ENCODE results near the gene KRT84.

KRT84 gene

DNA sequence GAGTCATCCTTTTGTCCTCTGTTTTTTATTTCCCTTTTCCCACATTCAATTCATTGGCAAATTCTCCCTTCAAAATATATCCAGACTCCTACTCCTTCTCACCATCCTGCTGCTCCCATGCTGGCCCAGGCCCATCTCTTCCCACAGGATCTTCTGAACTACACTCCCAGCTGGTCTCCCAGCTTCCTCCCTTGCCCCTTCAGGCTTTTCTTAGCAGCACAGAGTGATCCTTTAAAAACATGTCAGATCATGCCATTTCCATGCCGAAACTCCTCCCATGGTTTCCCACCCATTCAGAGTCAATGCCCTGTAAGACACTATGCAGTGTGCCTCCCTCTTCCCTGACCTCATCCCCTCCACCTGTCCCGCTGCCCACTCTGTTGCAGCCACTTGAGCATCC is 2.4 kb upstream of the KRT84 start:
- no peak for DNase-seq (ENCODE audit: low read depth in 2 of 2)

DNA sequence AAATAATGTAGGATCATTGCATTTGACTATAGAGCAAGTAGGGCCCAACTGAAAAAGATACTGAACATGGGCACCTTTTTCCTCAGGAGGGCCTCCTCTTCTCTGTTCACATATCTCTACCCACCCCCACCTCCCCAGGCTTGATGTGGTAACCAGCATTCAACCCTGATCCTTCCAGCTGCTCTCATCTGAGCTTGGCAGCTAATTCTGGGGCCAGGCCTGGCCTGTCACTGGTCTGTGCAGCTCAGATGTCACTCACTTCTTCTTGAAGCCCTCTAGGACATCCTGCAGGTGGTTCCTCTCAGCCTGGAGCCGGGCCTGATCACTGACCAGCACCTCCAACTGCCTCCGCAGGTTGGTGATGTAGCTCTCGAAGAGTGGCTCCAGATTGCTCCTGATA is 2.1 kb downstream of the KRT84 start:
- DNase-seq (ENCODE audit: low read depth in 2 of 2), result no peak

DNA sequence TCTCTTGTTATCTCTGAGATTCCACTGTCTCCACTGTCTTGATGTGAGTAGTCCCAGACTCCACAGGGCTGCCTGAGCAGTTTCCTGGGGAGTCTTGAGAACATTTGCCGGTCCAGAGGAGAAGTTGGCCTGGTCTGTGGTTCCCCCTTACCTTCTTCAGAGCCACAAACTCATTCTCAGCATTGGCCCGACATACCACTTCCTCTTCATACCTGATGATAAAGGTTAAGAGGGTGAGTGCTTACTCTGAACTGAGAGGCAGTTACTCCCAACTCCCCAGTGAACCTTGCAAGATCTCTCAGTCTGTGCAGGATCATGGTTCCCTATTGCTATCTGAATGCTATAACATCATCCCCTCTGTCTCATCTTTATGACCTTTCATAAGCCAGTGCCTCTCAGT is 2.6 kb downstream of the KRT84 start:
- no peak for DNase-seq (ENCODE audit: low read depth in 2 of 2)

DNA sequence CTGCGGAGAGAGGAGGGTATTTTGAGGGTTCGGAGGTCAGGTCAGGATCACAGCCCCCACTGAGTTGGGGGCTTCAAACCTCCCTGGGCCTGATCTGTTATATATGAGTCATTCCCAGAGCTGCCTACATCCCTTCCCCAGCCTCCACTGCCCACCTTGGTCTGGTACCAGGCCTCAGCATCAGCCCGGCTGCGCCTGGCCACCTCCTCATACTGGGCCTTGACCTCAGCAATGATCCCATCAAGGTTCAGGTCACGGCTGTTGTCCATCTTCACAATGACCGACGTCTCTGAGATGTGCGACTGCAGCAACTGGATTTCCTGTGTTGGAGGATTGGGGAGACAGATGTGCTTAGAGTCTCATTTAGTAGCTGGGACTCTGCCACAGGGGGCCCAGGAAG is 4.2 kb downstream of the KRT84 start:
- DNase-seq (ENCODE audit: low read depth in 2 of 2), result no peak

DNA sequence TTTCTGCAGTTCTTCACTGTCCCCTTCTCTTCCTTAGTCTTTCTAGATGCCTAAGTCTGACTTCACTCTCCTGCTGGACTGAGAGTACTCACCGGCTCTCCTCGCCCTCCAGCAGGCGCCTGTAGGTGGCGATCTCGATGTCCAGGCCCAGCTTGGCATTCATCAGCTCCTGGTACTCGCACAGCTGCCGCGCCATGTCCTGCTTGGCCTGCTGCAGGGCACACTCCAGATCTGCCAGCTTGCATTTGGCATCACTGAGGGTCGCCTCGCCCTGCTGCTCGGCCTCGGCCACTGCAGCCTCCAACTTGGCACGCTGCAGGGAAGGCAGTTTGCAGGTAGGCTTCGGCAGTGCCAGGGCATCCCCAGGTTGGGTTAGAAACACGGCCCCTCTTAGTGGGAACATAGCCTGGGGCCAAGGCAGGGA is 5.2 kb downstream of the KRT84 start:
- DNase-seq (ENCODE audit: low read depth in 2 of 2), result no peak

DNA sequence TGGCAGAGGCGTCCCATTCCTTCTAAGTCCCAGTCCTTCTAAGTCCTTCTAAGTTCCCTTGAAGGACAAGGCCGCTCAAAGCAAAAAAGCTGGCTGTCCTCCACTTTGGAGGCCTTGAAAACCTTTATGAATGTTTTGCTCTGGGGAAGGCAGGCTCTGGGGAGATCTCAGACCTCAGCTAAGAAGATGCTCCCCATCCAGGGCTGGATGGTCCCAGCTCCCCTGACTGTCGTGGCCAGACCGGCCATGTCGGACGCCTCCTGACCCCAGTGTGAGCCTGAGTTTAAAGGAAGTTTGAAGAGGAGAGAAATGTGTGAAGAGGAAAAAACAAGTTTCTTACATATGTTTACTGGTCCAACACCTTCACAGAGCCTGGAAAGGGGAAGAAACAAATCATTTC is 5.9 kb downstream of the KRT84 start:
- DNase-seq (ENCODE audit: low read depth in 2 of 2), result no peak

DNA sequence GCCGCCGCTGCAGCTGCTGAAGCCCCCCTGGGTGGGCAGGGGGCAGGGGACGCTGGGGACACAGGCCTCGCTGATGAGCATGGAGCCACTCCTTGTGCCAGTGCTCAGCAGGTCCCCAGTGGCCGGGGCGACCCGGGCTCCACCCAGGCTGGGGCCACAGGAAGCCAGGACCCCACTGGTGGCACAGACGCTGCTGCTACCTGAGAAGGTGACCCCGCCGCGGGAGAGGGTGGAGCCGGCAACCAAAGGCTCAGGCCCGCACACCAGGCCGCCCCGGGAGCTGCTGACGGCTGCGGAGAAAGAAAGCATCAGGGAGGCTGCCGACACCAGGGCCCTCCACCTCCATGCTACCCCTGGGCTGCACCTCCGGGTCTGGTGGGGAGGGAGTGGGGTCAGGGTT is 7.4 kb downstream of the KRT84 start:
- DNase-seq (ENCODE audit: low read depth in 2 of 2), result no peak

DNA sequence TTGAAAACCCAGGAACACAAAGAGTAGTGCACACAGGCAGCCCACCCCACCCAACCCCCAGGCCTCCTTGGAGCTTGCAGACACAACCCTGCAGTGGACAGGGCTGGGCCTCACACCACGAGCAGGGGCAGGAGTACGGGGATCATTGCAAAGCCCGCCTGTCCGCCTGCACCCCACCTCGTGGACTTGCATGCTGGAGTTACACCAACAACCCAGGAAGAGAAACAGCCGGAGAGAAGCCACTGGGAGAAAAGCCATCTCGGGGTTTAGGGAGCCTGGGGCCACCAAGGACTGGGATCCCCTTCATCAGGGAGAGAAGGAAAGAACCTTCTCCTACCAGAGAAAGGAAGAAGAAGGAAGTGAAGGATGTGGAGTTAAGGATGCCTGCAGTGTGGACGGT is 8.2 kb downstream of the KRT84 start:
- no peak for DNase-seq (ENCODE audit: low read depth in 2 of 2)

DNA sequence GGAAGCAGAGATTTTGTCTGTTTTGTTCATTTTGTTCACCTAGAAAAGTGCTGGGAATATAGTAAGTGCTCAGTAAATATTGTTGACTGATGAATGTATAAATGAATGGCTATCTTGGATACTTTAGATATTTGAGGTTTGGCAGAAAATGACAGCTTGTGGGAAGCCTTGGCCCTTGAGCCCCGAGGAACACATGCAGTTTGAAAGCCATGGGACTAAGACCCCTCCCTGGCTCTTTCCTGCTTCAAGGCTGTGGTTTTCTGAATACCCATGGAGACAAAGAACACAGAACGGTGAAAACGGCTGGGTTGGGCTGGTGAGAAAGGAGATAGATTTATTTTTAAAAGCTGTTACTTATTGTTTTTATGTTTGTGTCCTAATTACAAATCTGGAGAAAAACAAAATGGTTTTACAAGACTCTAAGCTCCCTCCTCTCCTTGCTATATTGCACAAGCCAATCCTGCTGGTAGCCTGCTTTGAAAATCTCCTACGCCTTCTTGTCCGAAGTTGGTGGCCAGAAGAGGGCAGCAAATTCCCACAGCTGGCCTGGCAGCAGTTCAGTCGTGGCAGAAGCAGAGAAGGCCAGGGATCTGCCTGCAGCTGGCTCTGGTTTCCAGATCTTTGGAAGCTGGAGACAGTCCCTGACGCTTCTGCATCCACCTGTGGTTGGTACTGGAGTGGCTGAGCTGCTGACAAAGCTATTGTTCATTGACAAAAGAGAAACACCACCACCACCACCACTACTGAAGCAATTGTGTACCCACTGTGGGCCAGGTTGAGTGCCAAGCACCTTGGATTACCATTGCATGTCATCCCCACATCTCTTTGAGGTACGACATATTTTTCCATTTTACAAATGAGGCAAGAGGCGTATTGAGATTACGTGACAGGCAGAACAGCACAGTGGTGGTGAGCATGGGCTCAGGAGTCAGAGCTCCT is 13.0 kb downstream of the KRT84 start:
- peak; percentile 11 to 26 for DNase-seq (ENCODE audit: low read depth in 2 of 2)

DNA sequence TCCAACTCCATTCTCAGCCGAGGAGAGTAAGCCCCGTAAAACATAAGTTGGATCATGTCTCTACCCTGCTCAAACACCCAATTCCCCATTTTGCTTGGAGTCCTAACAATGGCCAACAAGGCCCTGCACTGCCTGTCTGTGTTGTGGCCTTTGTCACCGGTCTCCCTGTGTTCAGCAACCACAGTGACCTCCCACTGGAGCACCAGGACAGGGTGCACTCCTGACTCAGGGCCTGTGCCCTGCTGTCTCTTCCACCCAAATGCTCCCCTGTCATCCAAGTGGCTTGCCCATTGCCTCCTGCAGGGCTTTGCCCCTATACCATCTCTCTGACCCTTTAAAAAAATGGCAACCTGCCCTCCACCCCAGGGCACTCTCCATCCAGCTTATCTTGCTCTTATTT is 13.7 kb downstream of the KRT84 start:
- DNase-seq (ENCODE audit: low read depth in 2 of 2), result no peak

DNA sequence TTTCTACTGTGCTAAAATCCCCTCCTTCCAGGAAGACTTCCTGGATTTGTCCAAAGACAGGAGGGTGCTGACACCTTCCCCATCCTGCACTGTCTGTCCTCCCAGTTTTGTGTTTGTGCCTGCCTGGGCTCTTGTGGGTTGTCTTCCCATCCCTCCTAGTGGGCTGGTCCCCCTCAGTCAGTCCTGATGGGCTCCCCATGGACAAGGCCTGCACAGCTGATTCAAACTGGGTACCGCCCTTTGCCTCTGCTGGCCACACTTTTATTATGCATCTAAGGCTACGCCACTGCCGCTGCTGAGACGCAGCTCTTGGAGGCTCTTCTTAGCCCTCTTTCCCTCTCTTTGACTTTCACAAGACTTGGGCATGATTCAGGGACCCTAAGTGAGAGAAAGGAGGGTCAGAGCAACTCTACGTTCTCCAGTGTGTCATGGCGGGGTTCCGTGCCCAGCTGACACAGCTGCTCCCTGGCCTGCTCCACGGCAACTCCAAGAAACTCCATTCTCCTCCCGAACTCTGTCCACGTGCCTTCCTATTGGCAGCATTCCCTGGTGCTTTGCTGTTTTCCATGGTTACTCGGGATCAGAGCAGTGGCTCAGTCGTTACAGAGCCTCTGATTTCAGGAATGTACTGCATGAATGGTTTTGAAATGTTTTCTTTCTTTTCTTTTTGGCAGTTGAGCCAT is 14.4 kb downstream of the KRT84 start:
- DNase-seq (ENCODE audit: low read depth in 2 of 2), result no peak

DNA sequence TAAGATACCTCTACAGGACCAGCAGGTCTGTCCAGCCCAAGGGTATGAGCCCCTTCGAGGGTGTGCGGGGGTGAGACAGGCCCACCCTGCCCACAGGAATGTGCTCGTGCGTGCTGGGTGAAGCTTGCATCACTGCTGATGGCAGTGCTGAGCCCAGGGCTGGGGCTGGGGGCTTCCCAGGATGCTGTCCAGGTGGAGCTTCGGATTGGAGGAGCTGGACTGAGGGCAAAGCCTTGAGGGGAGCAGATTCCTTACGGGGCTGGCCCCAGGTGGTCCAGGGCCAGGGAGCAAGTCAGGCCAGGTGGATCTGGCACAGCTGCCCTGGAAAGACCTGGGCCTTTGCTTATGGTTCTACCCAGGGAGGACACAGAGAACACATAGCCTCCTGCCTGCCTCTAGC is 15.6 kb downstream of the KRT84 start:
- no peak for DNase-seq (ENCODE audit: low read depth in 2 of 2)

DNA sequence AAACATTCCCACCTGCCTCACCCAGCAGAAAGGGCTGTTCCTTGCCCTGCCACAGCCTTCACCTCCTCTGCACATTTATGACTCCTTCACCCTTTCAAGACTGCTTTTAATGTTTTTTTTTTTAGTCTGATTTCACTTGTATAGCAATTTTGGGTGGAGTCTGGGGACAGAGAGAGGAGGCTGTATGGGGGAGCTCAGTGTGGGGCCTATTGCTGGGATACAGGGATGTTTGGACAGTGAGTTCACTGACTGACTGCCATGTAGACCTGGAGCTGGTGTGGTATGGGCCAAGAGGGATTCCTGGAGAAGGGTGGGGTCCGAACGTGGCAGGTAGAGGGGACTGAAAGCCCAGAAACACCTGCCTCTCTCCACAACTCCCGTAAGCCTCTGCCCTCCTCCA is 16.2 kb downstream of the KRT84 start:
- DNase-seq (ENCODE audit: low read depth in 2 of 2), result no peak

DNA sequence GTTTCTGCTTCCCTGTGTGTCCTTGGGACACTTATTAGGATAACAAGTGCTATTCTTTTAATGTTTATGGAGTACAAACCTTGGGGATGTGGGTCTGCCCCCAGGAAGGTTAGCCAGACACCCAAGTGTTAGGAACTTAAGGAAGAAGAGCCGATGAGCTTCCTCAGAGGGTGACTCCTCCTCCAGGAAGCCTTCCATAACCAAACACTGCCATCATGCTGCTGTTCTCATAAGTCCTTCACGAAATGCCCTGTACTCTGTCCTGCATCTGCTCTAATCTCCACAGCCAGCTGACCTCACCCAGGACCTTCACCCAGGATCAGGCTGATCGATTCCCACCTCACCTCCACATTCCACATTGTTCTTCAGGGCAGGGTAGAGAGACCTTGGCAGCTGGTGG is 16.9 kb downstream of the KRT84 start:
- DNase-seq (ENCODE audit: low read depth in 2 of 2), result no peak

DNA sequence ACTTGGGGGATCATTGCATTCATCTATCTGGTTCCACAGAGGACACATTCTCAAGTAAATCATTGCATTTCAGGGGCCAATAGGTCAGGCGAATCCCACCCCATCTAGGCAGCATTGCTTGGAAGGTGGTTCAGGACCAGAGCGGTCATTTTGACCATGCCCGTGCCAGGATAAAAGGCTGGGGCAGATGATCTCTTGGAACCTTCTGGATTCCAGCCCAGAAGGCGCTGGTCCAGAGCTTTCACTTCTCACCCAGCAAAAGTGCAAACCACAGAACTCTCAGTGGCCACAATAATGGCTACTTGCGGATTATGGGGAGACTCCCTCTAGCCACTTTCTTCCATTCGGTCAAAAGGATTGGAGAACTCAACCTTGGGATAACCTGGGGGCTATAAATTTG is 17.6 kb downstream of the KRT84 start:
- no peak for DNase-seq (ENCODE audit: low read depth in 2 of 2)

DNA sequence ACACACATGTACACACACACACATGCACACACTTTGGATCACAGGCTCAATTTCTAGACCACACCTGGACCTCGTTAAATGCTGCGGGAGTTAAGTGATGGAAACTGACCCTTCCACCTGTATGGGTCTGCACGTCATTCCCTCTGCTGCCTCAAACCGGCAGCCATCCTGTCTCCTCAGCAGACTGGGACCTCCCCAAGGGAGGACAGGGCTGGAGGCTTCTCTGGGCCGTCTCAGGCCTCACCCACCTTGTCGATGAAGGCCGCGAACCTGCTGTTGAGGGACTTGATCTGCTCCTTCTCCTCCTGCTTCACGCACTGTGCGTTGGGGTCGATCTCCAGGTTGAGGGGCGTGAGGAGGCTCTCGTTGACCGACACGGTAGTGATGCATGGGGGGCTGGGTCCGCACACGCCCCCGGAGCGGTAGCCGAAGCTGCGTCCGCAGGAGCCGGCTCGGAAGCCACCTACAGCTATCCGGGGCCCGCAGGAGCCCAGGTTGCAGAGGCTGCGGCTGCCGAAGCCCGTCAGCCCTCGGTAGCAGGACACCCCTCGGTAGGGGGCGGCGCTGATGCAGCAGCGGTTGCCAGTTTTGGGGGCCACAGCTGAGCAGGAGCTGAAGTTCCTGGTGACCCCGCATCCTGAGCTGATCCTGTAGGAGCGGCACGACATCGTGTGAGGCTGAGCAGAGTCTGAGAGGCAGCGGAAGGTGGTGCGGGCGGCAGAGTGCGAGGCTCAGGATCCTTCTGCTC is 18.5 kb downstream of the KRT84 start, which contains the start of gene KRT85:
TSS of gene KRT85 (minus strand) at position 744 of the 748 bp plus-strand sequence. CDS start at position 668, 76 bp downstream.
- no peak for DNase-seq (ENCODE audit: low read depth in 2 of 2)

DNA sequence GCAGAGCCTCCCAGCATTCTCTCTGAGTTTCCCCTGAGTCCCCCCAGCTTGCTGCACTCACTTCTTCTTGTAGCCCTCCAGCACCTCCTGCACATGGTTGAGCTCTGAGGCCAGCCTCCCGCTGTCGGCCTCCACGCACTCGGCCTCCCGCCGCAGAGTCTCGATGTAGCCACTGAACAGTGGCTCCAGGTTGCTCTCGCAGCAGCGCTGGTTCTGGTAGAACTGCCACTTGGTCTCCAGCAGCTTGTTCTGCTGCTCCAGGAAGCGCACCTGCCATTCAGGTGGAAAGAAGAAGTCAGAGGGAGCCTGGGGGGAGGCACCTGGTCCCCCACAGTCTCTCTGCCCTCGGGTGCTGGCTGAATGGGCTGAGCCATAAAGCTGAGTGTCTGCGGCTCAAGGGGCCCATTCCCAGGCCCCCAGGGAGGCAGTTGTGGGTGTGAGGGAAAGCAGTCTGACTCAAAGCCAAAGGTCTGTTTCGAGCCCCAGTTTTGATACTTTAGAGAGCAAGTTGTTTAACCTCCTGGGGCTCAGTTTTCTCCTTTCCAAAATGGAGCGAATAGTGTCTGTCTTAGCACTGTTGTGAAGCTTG is 20.5 kb downstream of the KRT84 start:
- no peak for DNase-seq (ENCODE audit: low read depth in 2 of 2)

DNA sequence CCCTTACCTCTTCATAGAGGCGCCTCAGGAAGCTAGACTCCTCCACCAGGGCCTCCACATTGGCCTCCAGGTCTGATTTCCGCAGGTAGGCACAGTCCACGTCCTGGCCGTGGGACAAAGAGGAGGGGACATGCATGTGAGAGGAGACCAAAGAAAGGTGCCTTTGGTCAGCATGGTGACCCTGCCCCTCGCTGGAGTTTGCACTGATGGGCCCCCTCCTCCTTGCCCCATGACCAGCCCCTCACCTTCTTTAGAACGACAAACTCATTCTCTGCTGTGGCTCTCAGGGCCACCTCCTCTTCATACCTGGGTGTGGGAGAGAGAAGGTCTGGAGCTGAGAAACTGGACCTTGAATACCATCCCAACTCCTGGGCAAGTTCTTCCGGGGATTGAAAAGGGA is 21.4 kb downstream of the KRT84 start:
- DNase-seq (ENCODE audit: low read depth in 2 of 2), result no peak

DNA sequence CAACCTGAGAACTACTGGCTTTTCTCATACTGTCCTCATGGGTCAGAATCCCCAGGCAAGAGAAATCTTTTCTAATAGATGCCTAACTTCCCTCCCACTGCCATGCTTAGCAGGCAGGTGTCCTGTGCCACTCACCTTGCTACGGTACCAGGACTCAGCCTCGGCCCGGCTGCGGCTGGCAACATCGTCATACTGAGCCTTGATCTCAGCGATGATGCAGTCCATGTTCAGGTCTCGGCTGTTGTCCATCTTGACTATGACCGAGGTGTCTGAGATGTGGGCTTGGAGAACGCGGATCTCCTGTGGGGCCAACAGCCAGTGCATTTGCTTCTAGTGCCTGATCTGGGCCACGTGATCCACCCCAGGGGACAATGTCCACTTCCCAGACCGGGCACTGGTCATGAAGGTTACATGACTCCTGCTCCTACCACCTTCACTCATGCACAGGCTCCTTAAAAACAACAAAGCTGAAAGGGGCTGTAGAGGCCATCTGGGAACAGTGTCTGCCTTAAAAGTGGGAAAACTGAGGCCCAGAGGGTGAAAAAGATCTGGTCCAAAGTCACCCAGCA is 22.3 kb downstream of the KRT84 start:
- DNase-seq (ENCODE audit: low read depth in 2 of 2), result no peak

DNA sequence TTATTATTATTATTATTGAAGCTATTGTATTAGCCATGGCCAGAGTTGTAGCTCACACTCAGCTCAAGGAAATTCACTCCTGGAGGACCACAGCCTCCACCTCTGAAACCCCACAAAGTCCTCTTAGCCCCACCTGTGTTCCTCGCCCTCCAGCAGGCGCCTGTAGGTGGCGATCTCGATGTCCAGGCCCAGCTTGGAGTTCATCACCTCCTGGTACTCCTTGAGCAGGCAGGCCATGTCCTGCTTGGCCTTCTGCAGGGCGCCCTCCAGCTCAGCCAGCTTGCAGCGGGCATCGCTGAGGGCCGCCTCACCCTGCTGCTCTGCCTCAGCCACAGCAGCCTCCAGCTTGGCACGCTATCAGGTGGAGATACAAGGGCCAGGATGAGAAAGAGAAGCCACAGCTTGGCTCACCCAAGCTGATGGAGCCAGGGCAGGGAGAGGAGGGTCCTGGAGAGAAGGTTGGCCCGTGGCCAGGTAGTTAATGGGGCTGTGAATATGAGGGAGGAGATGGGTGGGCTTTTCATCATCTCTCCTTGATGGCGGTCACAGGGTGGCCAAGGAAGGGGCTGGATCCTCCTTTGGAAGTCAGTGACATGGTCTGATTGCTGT is 23.2 kb downstream of the KRT84 start:
- DNase-seq (ENCODE audit: low read depth in 2 of 2), result no peak

DNA sequence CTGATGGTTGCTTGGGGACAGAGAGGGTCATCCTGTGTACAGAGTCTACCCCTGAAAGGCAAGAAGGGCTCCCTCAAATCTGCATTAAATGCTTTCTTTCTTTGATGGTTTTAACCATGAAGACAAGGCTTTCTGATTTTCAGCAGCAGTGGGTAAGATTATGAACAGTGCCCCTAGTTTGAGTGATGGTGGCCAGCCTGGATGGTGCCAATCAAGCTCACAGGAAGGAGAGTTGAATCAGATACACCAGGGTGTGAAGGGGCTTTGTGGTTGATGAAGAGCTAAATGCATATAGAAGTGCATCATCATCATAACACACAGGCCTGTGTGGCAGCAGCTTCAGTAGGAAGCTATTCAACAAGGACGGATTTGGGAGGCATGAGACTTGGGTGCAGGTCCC is 23.9 kb downstream of the KRT84 start:
- DNase-seq (ENCODE audit: low read depth in 2 of 2), result no peak
